Fibroblast of skin of right biceps (primary cell): ENCODE results near the gene UPF2.

Experiments used
- DNase-seq: peaks from one replicate; pipeline ENCODE4 v3.0.0-alpha.2; 2013

The UPF2 gene

DNA sequence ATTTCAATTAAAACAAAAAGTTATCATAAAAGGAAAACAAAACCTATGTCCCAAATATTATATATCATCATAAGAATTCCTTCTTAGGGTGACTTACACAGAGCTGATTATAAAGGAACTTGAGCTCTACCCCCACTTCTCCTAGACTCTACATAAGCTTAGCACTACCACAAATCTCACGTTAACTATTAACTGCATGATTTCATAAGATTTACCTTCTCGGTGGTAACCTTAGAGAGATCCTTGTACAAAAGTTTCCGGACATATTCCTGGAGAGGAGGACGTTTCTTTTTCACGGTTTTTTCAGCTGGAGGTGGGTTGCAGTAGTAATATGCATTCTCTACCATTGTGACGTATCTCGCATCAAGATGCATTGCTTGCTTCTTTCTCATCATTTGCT, 83.7 kb downstream of the UPF2 start:
- DNase-seq = no peak

DNA sequence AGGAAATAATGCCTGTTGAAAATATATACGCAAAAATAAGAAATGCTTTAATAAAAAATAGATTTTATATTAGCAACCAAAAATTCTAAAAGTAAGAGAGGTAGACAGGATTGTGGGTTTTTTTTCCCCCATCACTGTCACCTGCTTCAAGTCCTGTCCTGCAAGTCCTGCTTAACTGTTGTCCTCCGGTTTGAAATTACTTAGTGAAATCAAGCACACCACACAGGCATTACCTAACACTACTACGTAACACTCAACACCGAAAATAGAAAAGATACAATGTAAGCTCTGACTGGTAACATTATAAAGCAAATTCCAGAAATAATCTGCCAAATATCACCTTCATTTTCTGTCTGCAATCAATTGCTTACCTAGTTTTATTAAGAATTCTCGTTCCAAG, 90.9 kb downstream of the UPF2 start:
- no peak for DNase-seq

DNA sequence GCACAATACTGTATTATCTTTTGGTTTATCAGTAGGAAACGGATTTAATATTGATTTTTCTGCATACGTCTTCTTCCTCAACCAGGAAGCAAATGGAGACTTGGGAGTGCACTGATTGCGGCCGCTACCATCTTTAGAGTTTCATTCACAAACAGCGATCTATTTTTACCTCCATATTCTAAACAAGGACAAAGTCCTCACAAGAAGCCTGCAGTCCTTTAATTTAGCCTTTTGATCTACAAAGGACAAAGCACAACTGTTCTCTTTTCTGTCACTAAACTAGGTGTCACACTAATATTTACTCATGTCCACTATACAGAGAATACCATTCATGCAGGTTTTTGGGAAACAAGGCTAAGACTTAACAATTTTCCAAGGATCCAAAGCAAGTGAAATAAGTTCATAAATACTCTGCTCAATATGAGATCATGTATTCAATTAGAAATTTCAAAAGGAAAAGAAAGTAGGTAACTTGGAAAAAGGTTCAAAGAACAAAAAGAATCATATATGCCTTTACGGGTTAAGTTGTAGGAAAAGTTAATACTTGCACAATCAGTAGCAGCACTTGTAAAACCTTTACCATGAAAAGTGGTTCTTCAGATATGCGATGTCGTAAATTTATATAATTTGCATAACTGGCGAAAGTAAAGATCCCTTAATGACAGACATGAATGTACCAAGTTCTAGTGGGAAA, 92.1 kb downstream of the UPF2 start:
- DNase-seq = no peak

DNA sequence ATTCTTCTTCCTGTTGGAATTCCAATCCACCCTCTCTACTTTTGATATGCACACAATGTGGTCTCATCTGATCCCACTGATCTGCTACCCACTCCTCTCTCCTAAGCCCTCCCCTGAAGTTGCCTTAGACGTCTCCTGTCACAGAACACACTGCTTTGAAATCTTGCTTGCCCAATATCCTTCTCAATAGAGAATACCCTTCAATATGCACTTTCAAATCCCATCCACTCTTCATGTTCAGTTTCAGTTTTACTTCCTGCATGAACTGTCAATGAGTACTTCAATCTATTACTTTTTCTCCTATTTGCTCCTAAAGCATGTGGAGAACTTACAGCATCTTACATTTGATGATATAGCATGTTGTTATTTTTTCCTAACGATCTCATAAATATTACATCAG, 93.5 kb downstream of the UPF2 start:
- DNase-seq = no peak

DNA sequence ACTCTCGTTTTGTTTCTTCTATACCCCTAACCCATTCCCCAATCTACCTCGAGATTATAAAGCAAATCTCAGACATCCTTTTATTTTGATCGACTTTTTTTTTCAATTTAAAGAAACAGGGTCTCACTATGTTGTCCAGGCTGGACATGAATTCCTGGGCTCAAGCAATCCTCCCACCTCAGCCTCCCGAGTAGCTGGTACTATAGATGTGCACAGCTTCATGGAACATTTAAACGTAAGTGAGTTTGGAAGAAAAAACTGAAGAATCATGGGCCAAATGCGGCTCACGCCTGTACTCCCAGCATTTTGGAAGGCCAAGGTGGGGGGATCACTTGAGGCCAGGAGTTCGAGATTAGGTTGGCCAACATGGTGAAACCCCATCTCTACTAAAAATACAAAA, 96.0 kb downstream of the UPF2 start:
- DNase-seq = no peak

DNA sequence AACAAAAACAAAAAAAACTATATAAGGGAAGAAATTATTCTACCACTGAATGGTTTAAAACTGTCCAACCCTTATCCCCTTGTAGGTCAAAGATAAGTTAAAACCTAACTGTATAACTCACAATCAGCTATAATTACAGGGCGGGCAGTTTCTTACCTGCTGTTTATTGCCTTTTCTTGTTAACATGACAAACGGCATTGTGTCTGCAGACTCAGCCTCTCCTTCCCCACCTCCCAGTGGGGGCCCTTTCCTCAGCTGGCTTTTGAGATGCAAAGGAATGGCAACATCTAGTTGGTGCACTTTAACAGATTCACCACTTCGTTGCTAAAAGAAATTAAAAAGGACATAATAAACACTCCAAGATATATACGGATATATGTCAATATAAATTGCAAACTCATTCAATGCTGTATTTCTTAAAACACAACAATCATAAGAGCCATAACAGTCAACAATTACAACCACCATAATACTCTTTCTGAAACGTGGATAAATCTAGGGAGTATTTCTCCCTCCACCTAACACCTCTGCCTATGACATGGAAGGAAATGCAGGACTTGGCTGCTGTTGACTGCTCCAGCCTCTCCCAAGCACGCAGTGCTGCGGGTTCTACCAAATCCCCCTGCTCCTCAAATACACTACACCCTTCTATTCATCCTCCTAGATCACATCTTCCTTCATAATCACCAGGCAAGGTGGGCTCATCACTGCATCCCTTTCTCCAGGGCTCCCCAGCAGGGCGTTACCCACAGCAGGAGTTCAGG, 106.0 kb downstream of the UPF2 start:
- no peak for DNase-seq

DNA sequence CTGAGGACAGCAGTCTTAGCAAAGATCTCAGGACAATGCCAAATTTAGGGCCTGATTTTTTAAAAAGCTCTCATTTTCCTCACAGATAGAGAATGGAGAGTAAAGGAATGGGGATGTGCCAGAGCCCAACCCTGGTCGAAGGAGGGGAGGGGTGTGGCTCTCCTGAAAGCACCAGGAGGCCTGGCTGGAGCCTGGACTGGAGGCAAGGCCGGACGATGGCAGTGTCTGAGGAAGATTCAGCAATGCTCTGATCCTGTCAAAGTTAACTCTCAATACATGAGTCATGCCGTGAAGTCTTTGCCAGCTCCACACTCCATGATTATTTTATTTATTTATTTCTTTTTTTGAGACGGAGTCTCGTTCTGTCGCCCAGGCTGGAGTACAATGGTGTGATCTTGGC, 108.3 kb downstream of the UPF2 start:
- DNase-seq = no peak

DNA sequence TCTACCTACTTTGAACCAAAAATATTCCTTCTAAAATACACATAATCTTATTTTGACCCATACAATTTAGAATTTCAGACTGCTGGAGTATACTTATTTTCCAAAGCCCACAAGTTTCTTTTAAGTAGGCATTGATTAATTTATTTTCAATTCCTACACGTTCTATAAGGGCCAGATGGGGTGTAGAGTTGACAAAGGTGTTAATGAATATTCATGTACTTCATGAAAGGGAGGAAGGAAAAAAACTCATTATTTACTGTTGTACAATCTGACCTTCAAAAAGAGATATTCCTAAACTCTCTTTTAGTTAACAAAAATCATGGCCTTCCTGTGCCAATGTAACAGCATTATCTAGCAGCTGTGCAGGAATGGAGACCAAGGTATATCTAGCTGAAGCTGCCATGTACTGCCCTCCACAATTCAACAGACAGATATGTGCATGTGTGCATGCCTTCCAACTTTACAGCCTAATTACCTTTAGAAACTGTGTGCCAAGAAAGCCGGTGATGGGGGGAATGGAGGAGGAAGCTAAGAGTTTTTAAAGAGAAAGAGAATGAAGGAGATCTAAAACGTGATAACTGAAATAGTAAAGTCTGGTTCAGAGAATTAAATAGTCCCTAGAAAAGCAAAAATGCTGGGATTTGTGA, 108.9 kb downstream of the UPF2 start:
- DNase-seq = no peak

DNA sequence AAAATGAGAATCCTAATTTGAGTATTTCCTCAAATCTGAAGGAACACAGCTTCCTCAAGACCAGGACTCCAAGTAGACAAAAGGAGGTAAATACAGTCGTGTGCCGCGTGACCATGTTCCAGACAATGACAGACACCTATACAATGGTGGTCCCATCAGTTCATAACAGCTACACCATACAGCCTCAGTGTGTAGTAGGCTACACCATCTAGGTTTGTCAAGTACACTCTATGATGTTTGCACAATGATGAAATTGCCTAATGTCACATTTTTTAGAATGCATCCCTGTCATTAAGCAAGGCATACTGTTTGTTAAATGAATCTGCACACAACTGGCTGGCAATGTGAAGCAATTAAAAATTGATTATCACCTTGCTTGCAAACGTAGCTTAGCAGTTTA, 111.6 kb downstream of the UPF2 start:
- no peak for DNase-seq

DNA sequence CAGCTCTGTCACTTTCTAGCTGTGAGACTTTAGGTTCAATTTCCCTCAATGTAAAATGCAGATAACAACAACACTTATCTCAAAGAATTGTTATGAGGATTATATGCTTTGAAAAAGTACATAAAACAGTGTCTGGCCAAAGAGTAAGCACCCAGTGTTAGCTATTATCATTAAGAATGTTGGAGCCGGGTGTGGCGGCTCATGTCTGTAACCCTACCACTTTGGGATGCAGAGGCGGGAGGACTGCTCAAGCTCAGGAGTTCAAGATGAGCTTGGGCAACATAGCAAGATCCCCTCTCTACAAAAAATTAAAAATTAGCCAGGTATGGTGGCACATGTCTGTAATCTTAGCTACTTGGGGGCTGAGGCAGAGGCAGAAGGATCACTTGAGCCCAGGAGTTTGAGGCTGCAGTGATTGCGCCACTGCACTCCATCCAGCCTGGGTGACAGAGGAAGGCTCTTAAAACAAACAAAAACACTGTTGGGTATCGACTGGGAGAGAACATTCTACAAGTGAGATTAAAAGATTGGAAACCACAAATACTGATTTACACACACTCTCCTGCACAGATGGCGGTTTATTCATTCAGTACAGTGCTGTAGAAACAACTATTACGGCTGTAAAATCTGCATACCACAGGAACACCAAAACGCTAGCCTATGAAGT, 112.2 kb downstream of the UPF2 start:
- DNase-seq = no peak

DNA sequence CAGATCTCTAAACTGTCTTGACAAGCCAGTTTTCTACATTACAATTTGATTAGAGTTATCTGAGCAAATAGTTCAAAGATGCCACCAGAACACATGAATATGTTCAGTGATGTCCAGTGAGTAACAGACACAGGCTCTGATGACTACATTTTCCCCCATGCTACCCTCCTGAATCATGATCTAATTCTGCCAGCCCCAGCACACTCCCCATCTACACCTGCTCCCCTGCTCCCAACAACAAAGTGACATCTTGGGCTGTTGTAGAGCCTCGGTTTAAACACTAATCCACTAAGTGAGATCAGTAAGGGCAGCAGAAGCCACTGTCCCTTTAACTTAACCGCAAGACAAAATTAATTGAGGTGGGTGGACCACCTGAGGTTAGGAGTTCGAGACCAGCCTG, 114.9 kb downstream of the UPF2 start:
- DNase-seq = no peak

DNA sequence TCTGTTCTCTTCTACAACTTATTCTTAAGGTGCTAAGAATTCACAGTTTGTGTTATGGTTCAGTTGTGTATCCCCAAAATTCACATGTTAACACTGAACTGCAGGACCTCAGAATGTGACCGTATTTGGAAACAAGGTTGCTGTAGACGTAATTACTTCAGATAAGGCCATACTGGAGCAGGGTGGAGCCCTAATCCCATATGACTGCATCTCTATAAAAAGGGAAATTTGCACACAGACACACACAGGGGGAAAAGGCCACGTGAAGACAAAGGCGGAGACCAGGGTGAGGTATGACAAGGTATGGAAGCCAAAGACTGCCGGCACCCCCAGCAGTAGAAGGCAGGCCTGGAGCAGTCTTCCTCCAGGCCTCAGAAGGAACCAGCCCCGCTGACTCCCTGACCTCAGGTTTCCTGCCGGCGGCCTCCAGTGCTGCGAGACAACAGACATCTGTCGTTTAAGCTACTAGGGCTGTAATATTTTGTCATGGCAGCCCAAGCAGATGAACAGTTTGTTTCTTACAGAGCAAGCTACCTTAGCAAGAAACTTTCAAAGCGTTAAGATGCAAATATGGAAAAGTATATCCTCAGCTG, 120.7 kb downstream of the UPF2 start:
- DNase-seq = no peak

DNA sequence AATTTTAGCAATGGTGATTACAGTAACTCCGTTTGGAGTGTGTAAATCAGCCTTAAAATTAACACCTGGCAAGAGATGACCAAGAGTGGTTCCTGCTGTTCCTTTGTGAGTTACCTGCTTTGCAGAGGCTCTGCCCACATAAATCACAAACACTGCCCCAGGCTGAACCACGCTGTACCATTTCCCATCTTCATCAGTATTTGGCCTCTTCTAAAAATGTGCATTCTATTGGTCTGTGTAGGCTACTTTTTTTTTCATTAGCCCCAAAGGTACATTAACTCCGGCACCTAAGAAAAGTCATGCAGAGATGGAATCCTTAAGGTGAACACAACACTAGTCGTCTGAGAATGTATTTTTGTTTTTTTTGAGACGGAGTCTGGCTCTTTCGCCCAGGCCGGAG, 123.3 kb downstream of the UPF2 start:
- DNase-seq = no peak

DNA sequence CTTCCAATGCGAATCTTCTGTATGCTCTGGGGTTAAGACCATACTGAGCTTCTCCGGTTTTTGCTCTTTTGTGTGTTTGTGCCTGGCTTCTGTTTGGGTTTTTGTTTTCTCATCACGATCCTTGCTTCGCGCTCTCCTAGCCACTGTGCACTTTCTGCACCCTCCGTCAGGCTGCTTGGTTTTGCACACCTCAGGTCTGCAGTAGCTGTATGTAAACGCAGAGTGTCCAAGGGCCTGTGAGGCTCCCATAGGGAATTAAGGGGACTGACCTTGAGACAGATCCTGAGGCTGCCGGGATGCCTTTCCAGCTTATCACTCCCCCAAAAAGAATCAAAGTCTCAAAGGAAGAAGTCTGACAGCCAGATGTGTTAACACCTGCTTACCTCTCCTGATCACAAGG, 124.2 kb downstream of the UPF2 start:
- DNase-seq = no peak

DNA sequence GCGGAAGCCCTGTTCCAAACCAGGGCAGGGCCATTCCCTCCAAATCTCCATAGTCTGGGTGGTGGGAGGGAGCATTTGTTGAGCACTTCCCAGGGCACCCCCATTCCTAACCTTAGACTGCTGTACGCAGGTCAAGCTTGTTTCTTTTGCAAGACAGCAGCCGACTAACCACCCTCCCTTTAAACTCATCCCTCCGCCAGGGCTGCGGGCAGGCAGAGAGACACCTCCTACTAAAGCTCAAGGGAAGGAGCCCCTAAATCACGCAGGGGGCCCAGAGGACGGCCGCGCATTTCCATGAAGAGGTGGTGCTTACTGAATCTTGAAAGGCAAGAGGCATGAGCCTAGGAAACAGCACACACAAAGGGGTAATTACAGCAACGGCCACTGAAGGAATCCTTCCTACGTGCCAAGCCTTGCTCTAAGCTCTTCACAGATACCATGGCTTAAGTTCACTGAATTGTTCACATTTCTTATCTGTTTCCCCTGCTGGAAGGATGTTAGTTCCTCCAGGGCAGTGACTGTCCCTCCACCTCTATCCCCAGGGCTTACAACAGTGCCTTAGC, 129.4 kb downstream of the UPF2 start:
- no peak for DNase-seq

DNA sequence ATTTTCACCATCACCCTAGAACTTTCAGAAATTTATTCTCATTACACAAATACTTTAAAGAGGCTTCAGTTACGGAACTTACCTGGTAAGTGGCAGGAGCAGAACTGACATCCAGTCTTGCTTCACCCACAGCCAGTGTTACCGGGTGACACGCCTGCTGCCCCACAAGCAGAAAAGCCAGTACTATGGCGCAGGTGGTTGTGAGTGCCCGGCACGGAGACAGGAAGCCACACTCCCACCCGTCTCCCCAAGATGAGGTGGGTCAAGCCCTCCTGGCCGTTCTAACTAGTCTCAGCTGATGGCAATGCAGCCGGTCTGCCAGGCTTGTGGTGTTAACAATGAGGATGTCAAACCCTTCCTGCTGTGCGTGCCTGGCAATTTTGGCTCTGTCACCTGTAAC, 132.5 kb downstream of the UPF2 start:
- no peak for DNase-seq

DNA sequence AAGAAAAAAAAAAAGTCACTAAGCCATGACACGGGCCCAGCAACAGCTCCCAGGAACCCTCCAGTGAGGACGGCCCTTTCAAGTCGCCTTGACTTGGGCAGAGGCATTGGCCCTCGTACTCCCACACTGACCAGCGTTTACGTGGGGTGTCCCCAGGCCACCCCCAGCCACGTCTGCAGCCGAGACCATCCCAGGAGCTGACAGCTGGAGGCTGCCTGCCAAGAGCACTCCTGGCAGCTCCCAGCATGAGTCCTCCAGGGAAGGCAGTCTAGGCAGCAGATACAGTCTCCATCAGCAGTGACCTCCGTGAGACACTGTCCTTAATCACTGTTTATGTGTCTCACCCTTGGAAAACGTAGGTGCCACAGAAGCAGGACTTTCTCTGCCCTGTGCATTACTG, 133.0 kb downstream of the UPF2 start:
- no peak for DNase-seq

DNA sequence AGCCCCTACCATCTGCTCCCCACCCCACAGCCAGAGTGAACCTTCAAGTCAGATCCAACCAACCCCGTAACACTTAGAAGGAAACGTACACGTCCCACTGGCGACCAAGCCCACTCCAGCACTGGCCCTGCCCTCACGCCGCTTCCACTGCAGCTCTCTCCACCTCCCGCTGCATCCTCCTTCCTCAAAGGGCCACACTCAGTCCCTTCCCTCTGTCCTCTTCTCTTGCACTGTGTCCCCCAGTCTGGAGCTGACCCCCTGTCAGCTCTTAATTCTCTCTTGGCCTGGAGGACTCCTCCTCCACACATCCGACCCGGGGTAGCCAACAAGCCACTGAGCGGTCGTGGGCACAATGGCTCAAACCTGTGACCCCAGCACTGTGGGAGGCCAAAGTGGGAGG, 133.6 kb downstream of the UPF2 start:
- DNase-seq = no peak

DNA sequence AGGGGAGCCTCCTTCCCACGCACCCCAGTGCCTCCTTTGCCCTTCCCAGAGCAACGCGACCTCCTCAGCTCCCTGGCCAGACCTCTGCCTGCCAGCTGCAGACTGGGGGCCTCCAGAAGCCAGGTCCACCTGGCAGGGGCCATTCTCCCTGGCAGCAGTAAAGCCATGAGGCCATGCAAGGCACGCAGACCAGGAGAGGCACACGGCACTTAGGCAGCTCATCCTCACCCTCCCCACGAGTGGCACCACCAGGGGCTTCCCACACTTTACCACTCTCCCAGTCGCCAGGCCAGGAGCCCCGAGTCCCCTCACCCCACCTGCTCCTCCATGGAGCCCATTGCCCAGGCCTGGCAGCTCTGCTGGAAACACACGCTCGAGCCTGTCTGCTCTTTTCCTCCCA, 134.1 kb downstream of the UPF2 start:
- no peak for DNase-seq

DNA sequence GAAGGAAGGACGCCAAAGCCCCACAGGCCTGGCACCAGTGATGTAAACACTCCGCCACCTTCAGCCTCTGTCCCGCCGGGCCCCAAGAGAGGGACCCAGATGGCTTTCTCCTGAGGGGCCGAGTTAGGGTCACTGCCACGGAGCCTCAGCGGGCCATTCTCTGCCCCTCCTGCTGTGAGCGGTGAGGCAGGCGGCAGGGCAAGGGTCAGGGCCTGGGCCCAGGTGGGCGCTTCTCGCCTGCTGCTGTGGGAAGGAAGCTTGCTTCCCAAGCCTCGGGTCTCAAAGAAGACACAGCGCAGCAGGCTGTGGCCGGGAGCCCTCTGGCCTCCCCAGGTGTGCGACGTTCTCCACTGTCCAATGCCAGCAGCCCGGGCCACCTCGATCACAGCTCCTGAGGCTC, 134.7 kb downstream of the UPF2 start:
- no peak for DNase-seq

DNA sequence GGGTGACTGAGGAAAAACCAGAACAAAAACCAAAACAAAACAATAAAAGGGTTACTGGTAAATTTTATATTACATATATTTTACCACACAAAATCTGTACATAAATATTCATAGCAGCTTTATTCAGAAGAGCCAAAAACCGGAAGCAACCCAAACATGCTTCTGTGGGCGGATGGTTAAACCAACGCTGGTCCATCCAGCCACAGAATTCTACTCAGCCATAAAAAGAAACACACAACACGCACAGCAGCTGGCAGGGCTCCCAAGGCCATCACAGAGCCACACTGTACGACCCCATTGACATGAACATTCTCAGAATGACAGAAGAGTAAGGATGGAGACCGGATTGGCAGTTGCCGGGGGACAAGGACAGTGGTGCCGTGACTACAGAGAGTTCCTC, 135.9 kb downstream of the UPF2 start:
- DNase-seq = no peak

DNA sequence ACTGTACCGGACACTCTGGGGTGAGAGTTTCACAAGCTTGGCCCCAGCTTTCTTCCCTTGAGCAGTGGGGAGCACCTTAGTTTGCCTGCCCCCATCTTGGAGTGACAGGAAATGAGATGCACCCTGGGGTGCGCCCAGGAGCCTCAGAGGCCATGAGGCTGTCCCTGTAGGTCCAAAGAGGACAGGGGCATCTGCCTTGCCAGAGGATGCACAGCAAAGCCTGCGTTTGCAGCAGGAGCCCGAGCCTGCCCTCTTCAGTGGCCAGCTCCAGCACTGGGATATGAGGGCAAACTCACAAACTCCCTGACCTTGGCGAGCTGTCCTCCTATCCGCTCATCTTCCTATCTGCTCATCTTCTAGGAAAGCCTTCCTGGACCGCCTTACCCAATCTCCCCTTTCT, 140.0 kb downstream of the UPF2 start:
- no peak for DNase-seq

DNA sequence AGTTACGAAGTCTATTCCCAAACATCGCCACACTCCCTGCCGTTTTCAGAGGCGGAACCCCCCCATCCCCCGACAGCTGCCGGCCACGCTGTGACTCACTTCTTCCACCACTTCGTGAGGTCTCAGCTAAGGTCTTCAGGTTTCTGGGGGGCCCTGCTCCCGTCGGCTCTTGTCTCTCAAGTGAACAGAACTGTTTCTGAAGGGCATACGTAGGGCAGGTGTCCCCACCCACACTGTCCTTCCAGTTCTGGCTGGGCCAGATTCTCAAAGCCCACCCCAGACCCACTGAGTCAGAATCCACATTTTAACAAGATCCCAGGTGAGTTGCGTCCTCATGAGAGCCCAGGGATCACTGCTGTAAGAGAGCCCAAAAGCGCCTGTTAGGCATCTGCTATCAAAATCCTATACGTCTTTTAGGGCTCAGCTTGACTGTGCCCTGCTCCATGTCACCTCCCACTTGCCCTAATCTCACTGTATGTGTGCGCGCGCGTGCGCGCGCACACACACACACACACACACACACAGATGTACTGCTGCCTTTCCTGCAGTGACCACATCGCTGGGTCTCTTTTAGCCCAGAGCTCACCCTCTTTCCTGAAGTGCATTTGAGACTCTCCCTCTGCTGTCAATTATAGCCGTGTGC, 140.7 kb downstream of the UPF2 start:
- DNase-seq = peak; percentile 26
